ENCODE data around the gene CSNK1D. TPM values are rescaled to one million over a fixed set of nuclear protein-coding genes. Genes with fewer than 3 reads are reported as not detected.

The CSNK1D gene
- total and polyA plus RNA-seq, 2 donors (not counting 1 experiment from before 2014, with no cell fraction given): 196 to 241 TPM

DNA sequence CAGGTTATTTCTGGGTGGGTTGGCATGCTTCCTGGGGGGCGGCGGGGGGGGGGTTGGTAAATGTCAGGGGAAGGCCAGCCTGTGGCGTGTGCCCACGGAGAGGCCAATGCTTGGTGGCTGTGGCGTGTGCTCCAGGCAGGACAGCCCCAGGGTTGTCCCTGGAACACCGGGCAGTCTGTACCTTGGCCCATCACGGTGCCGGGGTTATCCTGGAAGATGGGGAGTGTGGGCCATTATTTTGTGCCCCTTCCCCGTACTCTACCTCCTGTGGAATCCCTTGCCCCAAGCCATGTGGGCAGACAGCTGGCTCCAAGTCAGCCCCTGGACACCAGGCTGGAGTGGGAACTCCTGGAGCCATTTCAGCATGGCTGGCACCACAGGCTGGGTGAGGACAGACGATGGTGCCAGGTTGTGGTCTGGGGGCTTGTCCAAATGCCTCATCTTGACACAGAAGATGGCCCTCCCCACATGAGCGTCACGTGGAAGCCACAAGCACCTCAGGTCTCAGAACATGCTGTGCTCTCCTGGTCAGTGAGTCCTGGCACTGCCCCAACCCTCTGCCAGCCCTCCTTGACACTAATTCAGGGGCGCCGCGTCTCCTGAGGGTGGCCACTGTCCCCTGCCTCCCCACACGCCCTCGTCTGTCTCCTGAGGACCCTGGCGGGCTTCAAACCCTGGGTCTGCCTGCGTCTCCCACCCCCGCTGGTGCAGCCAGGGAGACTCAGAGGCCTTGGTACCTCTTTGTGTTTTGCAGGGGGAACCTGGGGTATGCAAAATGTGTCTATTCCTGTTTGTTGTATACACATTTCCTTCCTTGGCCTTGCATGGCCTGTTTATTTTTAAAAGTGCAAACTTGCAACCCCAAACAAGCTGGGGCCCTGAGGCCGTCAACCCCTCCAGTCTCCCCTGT, 40.4 kb downstream of the CSNK1D start:
- no peak overlapping the region for H3K9ac ChIP-seq (ENCODE audit: low read length)
- intact Hi-C loops (cut with micrococcal nuclease): no loop called here
- ATAC-seq (ENCODE audit: low read depth) (no peak), DNase-seq (no peak)
- H3K9me3 ChIP-seq (ENCODE audit: control extremely low read depth in 1 of 3, control insufficient read depth in 2 of 3, insufficient read depth in 1 of 3, low read length in 2 of 3): no peaks in the 10 kb centered on the region
- 77% methylated on average over 20 of the region's 21 CpGs for WGBS (ENCODE audit: insufficient coverage)
- H3K4me1 Mint-ChIP-seq: peaks cover 39% of the 10 kb centered on the region
- peak overlapping the region; percentile 74 for H3K27ac Mint-ChIP-seq
- no peak overlapping the region for H3K4me3 ChIP-seq (ENCODE audit: control extremely low read depth in 1 of 5, extremely low read depth in 1 of 5, insufficient read depth in 1 of 5, low read depth in 2 of 5, low read length in 4 of 5)
- no peaks in the 10 kb centered on the region for H3K27me3 ChIP-seq (replicated peaks in 1 of 4; ENCODE audit: control extremely low read depth in 1 of 4, control insufficient read depth in 3 of 4, insufficient read depth in 4 of 4, low read length in 3 of 4)
- ChIA-PET CTCF (interaction anchor here (1.0 to 1.1 kb wide), 2 partner anchors 27 to 68 kb away, joined by 4 read pairs; no protein-coding TSS in a partner anchor), POLR2A (interaction anchor here (0.6 to 1.4 kb wide), 4 partner anchors 27 to 1088 kb away, joined by 3 to 7 read pairs (median 4); no protein-coding TSS in a partner anchor)
- peaks cover 0 to 3% of the 10 kb centered on the region in 2 experiments for H3K36me3 ChIP-seq (replicated peaks in 1 of 2; ENCODE audit: control extremely low read depth in 1 of 2, control insufficient read depth in 1 of 2, extremely low read depth in 1 of 2, insufficient read depth in 2 of 2, low read length in 1 of 2)
- peak overlapping the region; percentile 80 for H3K4me3 Mint-ChIP-seq
- TF ChIP-seq EZH2 (IDR thresholded peaks at IDR 0.05; ENCODE audit: borderline replicate concordance, insufficient read depth, low read depth, low read length, poor library complexity, severe bottlenecking): no peak
- TF ChIP-seq, protein P1, sequence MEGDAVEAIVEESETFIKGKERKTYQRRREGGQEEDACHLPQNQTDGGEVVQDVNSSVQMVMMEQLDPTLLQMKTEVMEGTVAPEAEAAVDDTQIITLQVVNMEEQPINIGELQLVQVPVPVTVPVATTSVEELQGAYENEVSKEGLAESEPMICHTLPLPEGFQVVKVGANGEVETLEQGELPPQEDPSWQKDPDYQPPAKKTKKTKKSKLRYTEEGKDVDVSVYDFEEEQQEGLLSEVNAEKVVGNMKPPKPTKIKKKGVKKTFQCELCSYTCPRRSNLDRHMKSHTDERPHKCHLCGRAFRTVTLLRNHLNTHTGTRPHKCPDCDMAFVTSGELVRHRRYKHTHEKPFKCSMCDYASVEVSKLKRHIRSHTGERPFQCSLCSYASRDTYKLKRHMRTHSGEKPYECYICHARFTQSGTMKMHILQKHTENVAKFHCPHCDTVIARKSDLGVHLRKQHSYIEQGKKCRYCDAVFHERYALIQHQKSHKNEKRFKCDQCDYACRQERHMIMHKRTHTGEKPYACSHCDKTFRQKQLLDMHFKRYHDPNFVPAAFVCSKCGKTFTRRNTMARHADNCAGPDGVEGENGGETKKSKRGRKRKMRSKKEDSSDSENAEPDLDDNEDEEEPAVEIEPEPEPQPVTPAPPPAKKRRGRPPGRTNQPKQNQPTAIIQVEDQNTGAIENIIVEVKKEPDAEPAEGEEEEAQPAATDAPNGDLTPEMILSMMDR (IDR thresholded peaks at IDR 0.05): no peak
- no peaks in the 10 kb centered on the region for H3K9me3 Mint-ChIP-seq (ENCODE audit: insufficient read depth)
- peaks cover 26 to 72% of the 10 kb centered on the region in 2 donors for H3K4me1 ChIP-seq (ENCODE audit: control insufficient read depth in 2 of 2, insufficient read depth in 2 of 2, low read length in 2 of 2)
- H4K20me1 ChIP-seq (ENCODE audit: control insufficient read depth, insufficient read depth, low read length, poor library complexity, severe bottlenecking): peaks cover 65% of the 10 kb centered on the region
- no peaks in the 10 kb centered on the region for H3K79me2 ChIP-seq (ENCODE audit: control insufficient read depth, insufficient read depth, low read length)
- no peak overlapping the region for H2AFZ ChIP-seq (ENCODE audit: insufficient read depth, low read depth, low read length, poor library complexity, severe bottlenecking)
- no peaks in the 10 kb centered on the region for H3K27me3 Mint-ChIP-seq
- H3K27ac ChIP-seq (ENCODE audit: low read length in 2 of 2): peak overlapping the region in 1 of 2 donors; percentile 23
- peak overlapping the region; percentile 46 for H3K4me2 ChIP-seq (replicated peaks; ENCODE audit: low read depth, low read length, poor library complexity, severe bottlenecking)

All from B cell (primary cell).